Measurements from ENCODE around the gene ARPC3. TPM values are rescaled to one million over a fixed set of nuclear protein-coding genes. Genes with fewer than 3 reads are reported as not detected.

Gene ARPC3
- total and polyA plus RNA-seq, 9 of the 15 experiments (the other 6 are each of a cell fraction or from before 2014, with no cell fraction given), result 74.2 to 575 (median 345) TPM

- 0 out of 2 replicates have a peak, but pooled peaks have one; percentile 51 for TF ChIP-seq ARID4B (CRISPR knock-in tag; IDR thresholded peaks at IDR 0.05)
- TF ChIP-seq TAF7 (tag; IDR thresholded peaks at IDR 0.05), result peak; percentile 26; the same call in 1 of the 2 replicates
- no peak for TF ChIP-seq TEAD4 (IDR thresholded peaks at IDR 0.05; ENCODE audit: low read length)
- TF ChIP-seq TEAD4 (CRISPR knock-in tag; IDR thresholded peaks at IDR 0.05; ENCODE audit: borderline replicate concordance), result 0 out of 2 replicates have a peak, but pooled peaks have one; percentile 61
- no peak for TF ChIP-seq ELF1 (tag; IDR thresholded peaks at IDR 0.05)
- TF ChIP-seq NELFE (IDR thresholded peaks at IDR 0.05; ENCODE audit: insufficient read depth, insufficient read length), result no peak
- TF ChIP-seq HIVEP1 (CRISPR knock-in tag; IDR thresholded peaks at IDR 0.05), result no peak
- TF ChIP-seq NFIX (CRISPR knock-in tag; IDR thresholded peaks at IDR 0.05; ENCODE audit: low read depth), result no peak
- no peak for TF ChIP-seq STAT5A (IDR thresholded peaks at IDR 0.05; ENCODE audit: borderline replicate concordance, low read length)
- TF ChIP-seq ZBTB49 (CRISPR knock-in tag; IDR thresholded peaks at IDR 0.05; ENCODE audit: borderline replicate concordance), result no peak
- TF ChIP-seq PATZ1 (CRISPR knock-in tag; IDR thresholded peaks at IDR 0.05; ENCODE audit: borderline replicate concordance), result no peak
- no peak for TF ChIP-seq OTX1 (CRISPR knock-in tag; IDR thresholded peaks at IDR 0.05)
- TF ChIP-seq ELK1 (CRISPR knock-in tag; IDR thresholded peaks at IDR 0.05), result no peak
- TF ChIP-seq PHB2 (IDR thresholded peaks at IDR 0.05; ENCODE audit: low read depth), result no peak
- no peak for TF ChIP-seq ZBTB17 (CRISPR knock-in tag; IDR thresholded peaks at IDR 0.05)
- no peak for TF ChIP-seq E2F3 (CRISPR knock-in tag; IDR thresholded peaks at IDR 0.05)
- TF ChIP-seq EWSR1 (IDR thresholded peaks at IDR 0.05; ENCODE audit: borderline replicate concordance, low read depth, partially characterized antibody), result no peak
- no peak for TF ChIP-seq CBX1 (IDR thresholded peaks at IDR 0.05; ENCODE audit: low read depth)
Observed at GRCh38 chr12:110467847-110468213, 17.7 kb upstream of the ARPC3 start (continued).
